Activated CD8-positive, alpha-beta memory T cell treated with anti-CD3 and anti-CD28 coated beads, Interleukin-2, amount 50 U/mL, for 24 hours (primary cell): Measurements from ENCODE around the gene VPS8.
A peak's percentile ranks its signal among the peaks of the same experiment; 100 is the strongest.

Experiments used
- DNase-seq: peaks from one replicate; pipeline ENCODE4 v3.0.0-alpha.2; 2020; ENCODE audit errors: extremely low read depth

The VPS8 gene

GRCh38 chr3:184811999-184812661 is at the start of gene VPS8:
TSS of gene VPS8 (plus strand) at chr3:184812166. CDS start at chr3:184824633, 12,467 bp downstream.
- peak; percentile 97 for DNase-seq

GRCh38 chr3:184764191-184764590 is 47.8 kb upstream of the VPS8 start:
- no peak for DNase-seq

- DNase-seq: no peak
Measured at GRCh38 chr3:184765047-184765729, 46.8 kb upstream of the VPS8 start.

GRCh38 chr3:184765730-184766074 is 46.3 kb upstream of the VPS8 start:
- no peak for DNase-seq

GRCh38 chr3:184766555-184767261 is 45.3 kb upstream of the VPS8 start:
- DNase-seq: no peak

GRCh38 chr3:184767377-184767776 is 44.6 kb upstream of the VPS8 start:
- no peak for DNase-seq

GRCh38 chr3:184769382-184770170 is 42.4 kb upstream of the VPS8 start:
- no peak for DNase-seq

- no peak for DNase-seq
Measured at GRCh38 chr3:184770541-184770940, 41.4 kb upstream of the VPS8 start.

- no peak for DNase-seq
Measured at GRCh38 chr3:184771301-184772127, 40.5 kb upstream of the VPS8 start.

GRCh38 chr3:184772667-184773272 is 39.2 kb upstream of the VPS8 start:
- no peak for DNase-seq

GRCh38 chr3:184773283-184774186 is 38.4 kb upstream of the VPS8 start:
- no peak for DNase-seq

GRCh38 chr3:184776916-184777315 is 35.0 kb upstream of the VPS8 start:
- DNase-seq: no peak

- peak; percentile 71 for DNase-seq
Measured at GRCh38 chr3:184777566-184778356, 34.2 kb upstream of the VPS8 start.

GRCh38 chr3:184778426-184779332 is 33.3 kb upstream of the VPS8 start:
- DNase-seq: no peak

- DNase-seq: no peak
Measured at GRCh38 chr3:184780981-184781515, 30.9 kb upstream of the VPS8 start.

GRCh38 chr3:184781801-184782200 is 30.2 kb upstream of the VPS8 start:
- no peak for DNase-seq

- no peak for DNase-seq
Measured at GRCh38 chr3:184783319-184783718, 28.6 kb upstream of the VPS8 start.
